HEK293 (cell line): Measurements from ENCODE around the gene HIRIP3.

Experiments used
- EGR2 ChIP-seq: fragments of 450-650 bp; formaldehyde crosslinking; IDR thresholded peaks from 2 replicates; pipeline ENCODE4 v1.5.1; 2016; ENCODE audit warnings: low read depth, missing biosample characterization, missing genetic modification characterization
- GLI2 ChIP-seq: fragments of 450-650 bp; formaldehyde crosslinking; IDR thresholded peaks from 2 replicates; pipeline ENCODE4; 2017; ENCODE audit warnings: missing biosample characterization, missing genetic modification characterization, low read depth, borderline replicate concordance
- HOXA7 ChIP-seq: sonication (generic); formaldehyde crosslinking; IDR thresholded peaks from 2 replicates; pipeline ENCODE4 v1.8.1; 2022; ENCODE audit warnings: missing genetic modification reagents, borderline replicate concordance
- KLF9 ChIP-seq: fragments of 450-650 bp; formaldehyde crosslinking; IDR thresholded peaks from 2 replicates; pipeline ENCODE4 v1.5.1; 2016; ENCODE audit warnings: missing biosample characterization, missing genetic modification characterization, low read depth
- REST ChIP-seq: fragments of 450-650 bp; formaldehyde crosslinking; IDR thresholded peaks from 2 replicates; pipeline ENCODE4 v1.5.1; 2016; ENCODE audit warnings: missing biosample characterization, missing genetic modification characterization
- ZBTB20 ChIP-seq: fragments of 450-650 bp; formaldehyde crosslinking; IDR thresholded peaks from 2 replicates; pipeline ENCODE4 v1.5.1; 2016; ENCODE audit warnings: missing biosample characterization, missing genetic modification characterization
- ZNF16 ChIP-seq: fragments of 450-650 bp; formaldehyde crosslinking; IDR thresholded peaks from 2 replicates; pipeline ENCODE4 v1.5.1; 2016; ENCODE audit warnings: low read depth, missing biosample characterization, missing genetic modification characterization
- ZNF169 ChIP-seq: fragments of 450-650 bp; formaldehyde crosslinking; IDR thresholded peaks from 2 replicates; pipeline ENCODE4 v1.5.1; 2016; ENCODE audit warnings: missing biosample characterization, missing genetic modification characterization
- ZNF76 ChIP-seq: fragments of 450-650 bp; formaldehyde crosslinking; IDR thresholded peaks from 2 replicates; pipeline ENCODE4; 2016; ENCODE audit warnings: low read depth, missing biosample characterization, missing genetic modification characterization, borderline replicate concordance
- ZNF792 ChIP-seq: fragments of 450-650 bp; formaldehyde crosslinking; IDR thresholded peaks from 2 replicates; pipeline ENCODE4 v1.5.1; 2016; ENCODE audit warnings: missing biosample characterization, missing genetic modification characterization
- ZSCAN30 ChIP-seq: fragments of 450-650 bp; IDR thresholded peaks from 2 replicates; pipeline ENCODE4 v1.5.1; 2018; ENCODE audit warnings: missing biosample characterization, mild to moderate bottlenecking, missing genetic modification characterization, moderate library complexity
- TF ChIP-seq, protein P1 (sequence below): fragments of 450-650 bp; formaldehyde crosslinking; IDR thresholded peaks from 2 replicates; pipeline ENCODE4 v1.5.1; 2016; ENCODE audit warnings: missing biosample characterization, missing genetic modification characterization

DNA sequence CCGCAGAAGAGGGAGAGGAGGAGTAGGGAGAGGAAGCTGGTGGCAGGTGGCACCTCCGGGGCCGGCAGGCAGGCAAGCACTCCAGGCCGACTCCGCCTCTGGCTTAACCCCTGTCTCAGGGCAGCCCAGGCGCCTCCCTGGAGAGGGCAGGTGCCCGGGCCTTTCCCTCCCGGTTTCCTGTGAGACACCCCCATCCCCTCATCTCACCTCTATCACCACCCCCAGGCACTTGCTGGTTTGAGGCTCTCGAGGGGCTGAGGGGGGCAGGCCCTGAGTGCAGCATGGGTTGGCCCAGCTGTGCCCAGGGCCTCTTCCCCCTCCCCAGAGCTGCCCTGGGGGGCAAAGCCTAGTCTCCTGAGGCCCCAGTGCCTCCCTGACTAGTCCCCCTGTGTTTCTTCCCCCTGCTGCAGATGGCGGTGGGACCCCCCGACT is 9.4 kb upstream of the HIRIP3 start:
- TF ChIP-seq ZSCAN30 (tag by site-specific recombination) (no peak), ZNF76 (tag by site-specific recombination) (no peak), GLI2 (tag by site-specific recombination) (no peak), ZNF792 (tag by site-specific recombination) (no peak), EGR2 (no peak), ZNF169 (tag by site-specific recombination) (no peak), ZNF16 (tag by site-specific recombination) (no peak), ZBTB20 (peak; percentile 56; the same call in 1 of the 2 replicates), HOXA7 (CRISPR knock-in tag) (no peak), KLF9 (no peak), REST (tag by site-specific recombination) (no peak)
- TF ChIP-seq, protein P1, sequence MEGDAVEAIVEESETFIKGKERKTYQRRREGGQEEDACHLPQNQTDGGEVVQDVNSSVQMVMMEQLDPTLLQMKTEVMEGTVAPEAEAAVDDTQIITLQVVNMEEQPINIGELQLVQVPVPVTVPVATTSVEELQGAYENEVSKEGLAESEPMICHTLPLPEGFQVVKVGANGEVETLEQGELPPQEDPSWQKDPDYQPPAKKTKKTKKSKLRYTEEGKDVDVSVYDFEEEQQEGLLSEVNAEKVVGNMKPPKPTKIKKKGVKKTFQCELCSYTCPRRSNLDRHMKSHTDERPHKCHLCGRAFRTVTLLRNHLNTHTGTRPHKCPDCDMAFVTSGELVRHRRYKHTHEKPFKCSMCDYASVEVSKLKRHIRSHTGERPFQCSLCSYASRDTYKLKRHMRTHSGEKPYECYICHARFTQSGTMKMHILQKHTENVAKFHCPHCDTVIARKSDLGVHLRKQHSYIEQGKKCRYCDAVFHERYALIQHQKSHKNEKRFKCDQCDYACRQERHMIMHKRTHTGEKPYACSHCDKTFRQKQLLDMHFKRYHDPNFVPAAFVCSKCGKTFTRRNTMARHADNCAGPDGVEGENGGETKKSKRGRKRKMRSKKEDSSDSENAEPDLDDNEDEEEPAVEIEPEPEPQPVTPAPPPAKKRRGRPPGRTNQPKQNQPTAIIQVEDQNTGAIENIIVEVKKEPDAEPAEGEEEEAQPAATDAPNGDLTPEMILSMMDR (tag by site-specific recombination): no peak
